EH (cell line): Measurements from ENCODE around the gene TCFL5.

ENCODE experiments used
- DNase-seq: peaks from one replicate; pipeline ENCODE4 v3.0.0-alpha.2; 2015; ENCODE audit warnings: low read depth

Gene TCFL5

DNA sequence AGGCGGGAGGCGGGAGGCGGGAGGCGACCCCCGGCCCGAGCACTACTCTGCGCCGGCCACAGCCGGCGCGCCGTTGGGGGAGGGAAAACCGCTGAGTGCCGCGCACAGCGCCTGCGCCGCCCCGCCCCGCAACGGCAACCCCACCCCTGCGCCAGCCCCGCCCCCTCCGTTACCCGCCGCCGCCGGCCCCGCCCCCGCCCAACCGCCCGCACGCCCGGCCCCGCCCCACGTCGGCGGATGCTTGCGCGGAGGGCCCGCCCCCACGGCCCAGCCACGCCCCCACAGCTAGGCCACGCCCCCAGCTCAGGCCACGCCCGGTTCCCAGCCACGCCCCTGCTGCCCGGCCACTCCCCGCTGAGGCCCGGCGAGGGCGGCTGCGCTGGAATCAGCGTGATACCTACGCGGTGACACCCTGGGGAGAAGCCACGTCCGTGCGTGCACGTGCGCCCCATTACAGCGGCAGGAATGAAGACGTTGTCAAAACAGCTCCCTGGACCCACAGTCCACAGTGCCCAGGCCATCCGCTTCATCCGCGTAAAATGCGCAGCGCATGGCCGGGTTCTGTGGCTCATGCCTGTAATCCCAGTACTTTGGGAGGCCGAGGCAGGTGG is at the start of gene TCFL5:
Gene TCFL5, minus strand, starts transcription at position 97 of the 611 bp plus-strand sequence. CDS start 152 bp downstream, outside the sequence.
- DNase-seq: peak; percentile 81

DNA sequence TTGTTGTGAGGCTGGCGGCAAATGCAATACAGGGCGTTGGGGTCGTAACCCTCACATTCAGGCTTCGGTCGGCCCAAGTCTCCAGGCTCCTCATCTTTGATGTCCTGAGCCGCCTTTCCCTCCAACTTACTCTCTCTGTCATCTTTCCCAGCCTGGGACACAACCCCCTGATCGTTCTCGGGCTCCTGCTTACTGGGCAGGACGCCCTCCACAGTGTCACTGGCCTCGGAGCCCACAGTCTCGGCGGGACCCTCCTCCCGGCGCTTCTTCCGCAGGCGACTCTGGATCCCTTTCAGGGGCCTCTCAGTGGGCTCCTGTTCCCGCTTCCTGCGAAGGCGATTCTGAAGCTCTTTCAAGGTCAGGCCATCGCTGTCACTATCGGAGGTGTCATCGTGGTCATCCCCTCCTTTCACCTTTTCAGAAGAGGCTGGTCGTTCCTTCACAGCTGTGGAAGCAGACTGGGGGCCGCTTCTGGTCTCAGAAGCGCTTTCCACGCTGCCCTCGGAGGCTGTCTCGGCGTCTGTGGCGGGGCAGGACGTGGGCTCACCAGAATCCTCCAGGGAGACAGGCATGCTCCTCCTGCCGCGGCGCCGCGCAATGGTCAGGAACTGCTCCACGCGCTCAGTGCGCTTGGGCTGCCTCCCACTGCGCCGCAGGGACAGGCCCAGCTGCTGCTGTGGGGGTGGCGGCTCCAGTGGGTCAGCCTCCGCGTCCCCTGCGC is 49.3 kb upstream of the TCFL5 start:
- no peak for DNase-seq

DNA sequence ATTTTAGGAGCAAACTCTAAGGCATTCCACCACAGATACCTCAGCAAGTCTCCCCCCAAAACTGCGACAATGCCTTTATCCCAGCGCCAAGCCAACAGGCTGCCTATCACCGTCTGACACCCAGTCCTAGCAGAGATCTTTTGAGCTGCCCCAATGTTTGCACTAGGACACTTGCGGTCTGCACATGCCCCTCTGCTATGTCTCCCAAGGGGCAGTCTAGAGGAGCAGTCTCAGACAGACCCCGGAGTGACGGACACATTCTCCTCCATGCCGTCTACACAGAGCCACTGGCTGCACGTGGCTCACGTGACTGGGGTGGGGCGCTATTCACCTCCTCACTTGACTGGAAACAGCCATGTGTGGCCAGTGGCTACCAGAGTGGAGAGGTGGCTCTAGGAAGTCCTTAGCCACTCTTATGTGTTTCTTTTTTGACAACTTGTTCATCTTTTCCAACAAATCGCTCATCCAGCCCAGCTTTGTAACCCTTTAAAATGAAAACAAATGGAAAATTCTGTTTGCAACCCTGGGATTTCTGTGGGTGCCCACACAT is 48.7 kb upstream of the TCFL5 start:
- no peak for DNase-seq

DNA sequence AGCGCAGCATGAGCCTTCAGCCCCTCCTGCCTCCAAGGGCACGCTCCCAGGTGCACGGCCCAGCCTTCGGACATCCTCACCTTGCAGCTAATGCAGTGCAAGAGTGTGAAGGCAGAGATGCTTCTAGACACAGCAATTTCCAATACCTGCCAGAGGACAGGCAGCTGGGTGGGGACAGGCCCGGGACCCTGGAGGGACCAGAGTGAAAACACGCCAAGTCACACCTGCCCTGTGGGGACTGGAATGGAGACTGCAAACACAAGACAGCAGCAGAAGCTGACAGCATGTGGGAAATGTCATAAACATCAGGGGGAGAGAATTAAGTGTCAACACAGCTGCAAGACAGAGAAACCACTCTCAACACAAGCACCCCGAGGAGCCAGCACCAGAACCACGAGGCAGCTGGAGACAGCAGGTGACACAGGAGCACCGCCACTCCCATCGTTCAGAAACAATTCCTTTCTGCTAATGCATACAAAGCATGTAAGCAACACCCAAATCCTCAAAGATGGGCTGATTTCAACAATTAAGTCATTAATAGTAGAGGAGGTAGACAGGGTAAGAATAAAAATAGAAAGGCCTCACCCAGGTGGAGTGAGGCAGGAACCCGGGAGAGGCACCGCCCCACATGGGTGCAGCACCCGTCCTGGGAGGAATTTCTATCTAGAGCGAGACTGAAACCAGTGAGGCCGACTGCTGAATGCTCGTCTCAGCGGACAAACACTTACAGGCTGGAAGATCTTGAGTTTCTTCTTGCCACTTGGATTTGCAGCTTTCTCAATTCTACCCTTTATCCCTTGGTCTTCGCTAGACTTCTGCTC is 47.6 kb upstream of the TCFL5 start:
- DNase-seq: no peak

DNA sequence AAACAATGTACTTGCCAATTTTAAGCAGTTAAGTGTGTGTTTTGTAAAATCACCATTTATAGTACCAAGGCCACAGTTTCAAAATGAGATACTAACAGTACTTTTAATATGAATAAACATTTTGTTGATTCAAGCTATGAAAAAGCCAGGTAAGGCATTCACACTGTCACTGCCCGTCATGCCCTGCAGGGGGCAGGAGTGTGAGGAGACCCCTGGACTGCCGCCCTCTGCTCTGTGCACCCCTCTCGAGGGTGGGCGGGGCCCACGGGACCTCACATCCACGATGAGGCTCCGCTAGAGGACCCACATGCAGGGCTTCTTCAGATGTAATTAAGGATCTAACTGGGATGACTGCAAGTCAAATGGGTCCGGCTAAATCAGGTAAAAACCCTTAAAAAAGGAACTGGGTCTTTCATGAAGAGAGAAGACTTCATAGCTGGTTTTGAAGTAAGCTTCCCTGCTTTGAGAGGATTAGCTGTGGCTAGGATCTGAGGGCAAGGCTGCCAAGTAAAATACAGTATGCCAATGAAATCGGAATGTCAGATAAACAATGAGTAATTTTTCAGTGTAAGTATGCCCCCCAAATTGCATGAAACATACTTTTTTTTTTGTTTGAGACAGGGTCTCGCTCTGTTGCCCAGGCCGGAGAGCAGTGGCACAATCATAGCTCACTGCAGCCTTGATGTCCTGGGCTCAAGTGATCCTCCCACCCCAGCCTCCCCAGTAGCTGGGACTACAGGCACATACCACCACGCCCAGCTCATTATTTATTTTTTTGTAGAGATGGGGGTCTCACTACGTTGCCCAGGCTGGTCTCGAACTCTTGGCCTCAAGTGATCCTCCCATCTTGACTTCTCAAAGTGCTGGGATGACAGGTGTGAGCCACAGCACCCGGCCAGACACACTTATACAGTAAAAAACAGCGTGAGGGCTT is 46.0 kb upstream of the TCFL5 start:
- peak; percentile 45 for DNase-seq

DNA sequence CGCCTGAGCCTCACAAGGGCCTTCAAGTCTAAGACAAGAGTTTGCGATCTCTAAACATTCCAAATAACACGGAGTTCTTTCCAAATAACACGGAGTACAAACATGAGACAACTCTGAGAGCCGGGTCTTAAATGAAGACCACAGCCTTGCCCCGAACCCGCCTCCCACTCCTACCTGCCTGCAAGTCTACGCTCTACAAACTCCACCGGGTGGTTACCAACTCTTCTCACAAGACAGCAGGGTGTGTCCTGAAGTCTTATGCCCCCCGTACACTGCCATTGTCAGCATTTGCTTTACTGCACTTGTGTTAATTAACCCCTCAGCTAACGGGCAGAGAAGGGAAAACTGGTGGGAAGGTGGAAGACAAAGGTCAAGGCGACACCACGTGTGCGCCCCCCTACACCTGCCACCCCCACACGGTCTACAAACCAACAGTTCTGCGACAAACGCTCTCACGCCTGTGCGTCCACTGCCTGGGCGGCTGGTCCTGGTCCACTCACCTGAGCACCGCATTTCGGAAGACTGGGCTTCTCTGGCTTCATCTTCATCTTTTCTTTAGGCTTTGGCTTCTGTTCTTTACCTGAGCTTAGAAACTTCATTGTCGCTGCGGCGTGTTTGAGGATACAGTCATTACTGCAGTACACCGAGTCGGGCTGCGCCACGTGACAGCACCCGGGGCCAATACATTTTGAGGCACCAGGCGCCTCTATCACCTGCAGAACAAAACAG is 45.2 kb upstream of the TCFL5 start:
- no peak for DNase-seq

DNA sequence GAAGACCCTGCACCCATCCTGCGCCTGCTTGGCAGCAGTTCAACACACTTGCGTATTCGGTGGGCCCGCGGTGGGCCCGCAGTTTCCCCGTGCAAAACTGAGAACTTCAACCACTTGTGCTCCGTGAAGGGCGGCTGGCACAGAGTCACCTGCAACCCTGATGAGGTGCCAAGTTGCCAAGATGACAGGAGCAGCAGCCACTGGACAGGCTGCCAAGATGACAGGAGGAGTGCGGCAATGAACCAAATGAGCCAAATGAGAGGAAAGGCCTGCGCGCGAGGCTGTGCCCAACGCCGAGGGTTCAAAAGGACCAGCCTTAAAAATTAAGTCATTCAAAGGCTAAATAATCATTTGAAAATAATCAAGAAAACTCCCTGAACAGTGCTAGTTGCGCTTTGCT is 44.6 kb upstream of the TCFL5 start:
- no peak for DNase-seq

DNA sequence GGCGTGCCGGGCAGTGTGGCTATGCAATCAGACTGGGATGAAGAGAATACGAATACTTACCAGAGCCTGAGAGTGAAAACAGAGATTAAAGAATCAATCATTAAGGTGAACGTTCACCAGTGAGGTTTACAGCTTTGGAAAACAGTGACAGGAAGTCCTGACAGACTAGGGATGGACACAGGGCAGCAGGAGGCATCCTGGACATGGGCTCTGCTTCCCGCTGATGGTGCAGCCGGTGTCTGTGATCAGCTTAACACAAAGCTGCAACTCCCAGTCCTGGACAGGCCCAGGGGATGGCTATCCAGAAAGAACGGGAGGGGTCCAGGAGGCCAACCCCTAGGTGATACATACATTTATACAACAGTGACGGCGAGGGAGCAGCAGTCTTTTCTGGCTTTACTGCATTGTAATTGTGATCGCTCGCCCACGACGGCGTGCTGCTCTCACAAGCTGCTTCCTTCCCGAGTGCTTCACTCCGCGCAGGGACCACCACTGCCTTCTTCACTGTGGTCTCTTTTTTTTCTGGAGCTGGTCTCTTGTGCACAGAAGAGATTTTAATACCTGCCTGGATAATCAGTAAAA is 44.0 kb upstream of the TCFL5 start:
- DNase-seq: no peak

DNA sequence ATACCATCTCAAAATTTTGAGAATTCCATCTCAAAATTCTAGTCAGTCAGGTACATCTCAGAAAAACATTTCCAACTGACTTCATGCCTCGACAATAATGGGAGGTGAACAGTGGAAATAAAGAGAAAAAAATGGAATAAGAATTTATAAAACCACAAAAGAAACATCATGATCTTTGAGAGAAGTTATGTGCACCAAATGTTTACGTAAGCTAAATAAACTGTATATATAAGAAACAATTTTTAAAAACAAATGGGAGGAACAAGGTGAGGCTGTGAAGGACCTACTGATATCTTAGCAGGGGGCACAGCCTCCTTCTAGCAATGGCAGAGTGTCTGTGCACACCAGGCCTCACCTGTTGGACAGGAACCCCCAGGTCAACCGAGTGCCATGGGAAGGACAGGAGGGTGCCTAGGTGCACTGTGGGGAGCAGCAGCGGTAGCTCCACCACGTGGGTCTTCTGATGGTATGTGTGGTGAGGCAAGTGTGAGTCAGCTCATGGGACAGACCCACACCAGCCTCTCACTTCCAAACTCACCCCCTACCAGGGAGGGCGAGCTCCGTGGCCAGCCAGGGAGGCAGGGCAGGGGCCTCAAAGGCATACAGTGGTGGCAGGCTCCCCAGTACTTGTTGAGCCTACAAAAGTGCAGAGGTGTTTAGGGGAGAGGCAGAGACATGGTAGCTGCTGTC is 41.4 kb upstream of the TCFL5 start:
- peak; percentile 35 for DNase-seq

DNA sequence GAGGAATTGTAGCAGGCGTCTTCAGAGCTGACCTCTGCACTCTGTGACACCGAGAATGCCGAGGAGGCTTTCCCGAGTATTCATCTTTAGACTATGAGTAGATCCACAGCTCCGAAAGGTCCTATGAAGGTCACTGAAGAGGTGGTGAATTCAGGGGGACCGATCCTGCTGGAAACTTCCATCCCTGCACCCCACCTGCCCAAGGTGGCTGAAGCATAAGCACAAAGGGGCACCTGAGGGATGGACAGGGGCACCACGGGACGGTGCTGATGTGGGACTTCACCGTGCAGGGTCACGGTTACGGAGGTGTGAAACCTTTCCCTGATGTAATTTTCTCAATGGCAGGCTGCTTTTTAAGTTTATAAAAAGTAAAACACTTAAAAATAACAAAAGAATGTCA is 40.3 kb upstream of the TCFL5 start:
- DNase-seq: no peak

DNA sequence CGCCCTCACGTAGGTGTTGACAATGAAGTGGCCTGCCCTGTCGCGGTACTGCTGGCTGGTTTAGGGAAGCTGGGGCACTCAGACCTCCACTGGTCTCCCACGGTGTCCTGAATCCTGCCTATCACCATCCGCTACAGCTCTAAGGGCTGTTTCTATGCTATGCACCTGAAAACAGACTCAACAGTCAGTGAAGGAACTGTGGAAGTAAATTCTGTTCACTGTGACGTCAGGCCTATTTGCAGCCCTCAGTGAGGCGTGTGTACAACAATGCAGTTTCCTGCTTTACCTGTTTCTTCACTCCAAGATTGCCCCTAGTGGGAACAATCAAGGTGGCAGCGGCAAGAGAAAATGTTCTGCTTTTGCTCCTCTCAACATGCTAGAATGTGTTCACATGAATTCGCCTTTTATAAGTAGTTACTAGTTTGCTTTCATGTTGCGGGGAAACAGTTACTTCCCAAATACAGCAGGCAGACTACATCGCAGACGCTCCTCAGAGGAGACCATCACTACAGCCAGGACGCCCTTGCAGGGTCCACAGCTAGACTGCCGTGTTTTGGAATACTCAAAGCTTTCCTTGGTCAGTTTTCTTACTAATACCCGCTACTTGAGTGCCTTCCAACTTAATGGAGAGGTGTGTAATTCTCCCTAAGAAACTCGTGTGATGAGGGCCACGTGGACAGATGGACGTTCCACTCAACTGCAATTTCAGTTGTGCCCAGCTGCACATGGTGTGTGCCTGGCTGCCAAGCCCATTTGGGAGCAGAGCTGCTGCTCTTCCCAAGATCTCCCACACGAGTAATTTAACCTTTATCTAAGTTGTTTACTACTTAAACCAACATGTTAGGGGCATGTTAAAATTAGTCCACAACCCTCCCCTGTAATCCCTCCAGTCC is 39.3 kb upstream of the TCFL5 start:
- no peak for DNase-seq

DNA sequence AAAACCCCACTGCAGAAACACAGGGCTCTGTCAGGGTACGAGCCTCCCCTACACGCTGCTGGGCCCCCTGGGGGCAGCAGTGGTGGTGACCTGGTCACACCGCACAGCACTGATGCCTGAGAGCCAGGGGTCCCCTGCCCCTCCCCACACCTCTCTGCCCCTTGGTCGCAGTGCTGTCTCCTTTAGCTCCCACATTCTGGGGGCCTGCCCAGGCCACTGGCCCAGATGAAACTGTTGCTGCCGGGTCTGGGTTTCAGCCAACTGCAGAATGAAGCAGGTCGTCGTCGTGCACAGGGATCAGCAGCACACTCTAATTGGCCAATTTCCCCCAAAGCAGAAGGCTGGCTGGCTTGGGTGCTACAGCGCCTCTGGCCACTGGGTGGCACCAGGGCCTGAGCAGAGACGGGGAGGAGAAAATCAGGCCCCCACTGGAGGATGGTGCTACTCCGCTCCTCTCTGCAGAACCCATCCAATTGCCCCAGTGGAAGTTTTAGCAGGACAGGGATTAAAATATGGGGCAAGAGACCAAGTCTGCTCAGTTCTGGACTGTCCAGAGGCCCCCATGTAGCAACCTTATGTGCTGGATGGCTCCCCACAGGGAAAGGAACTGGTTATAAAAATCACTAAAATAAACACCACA is 38.5 kb upstream of the TCFL5 start:
- DNase-seq: peak; percentile 71

DNA sequence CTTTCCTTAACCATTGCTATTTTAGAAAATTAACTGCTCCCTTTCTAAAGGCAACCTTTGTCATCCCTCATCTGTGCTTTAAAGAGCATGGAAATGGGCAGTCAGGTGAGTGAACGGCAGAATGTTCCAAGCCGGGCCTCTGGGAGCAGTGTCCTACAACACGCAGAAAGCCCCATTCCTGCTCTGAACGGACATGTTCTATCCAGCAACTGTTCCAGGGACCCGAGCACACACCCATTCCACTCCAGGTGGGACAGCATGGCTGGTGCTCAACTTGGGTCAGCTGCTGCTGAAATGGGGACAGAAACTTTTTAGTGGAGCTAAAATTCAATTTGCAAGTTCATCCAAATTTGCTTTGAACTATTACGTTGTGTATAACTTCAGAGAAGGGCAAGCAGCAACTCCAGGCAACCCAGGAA is 38.0 kb upstream of the TCFL5 start:
- no peak for DNase-seq

DNA sequence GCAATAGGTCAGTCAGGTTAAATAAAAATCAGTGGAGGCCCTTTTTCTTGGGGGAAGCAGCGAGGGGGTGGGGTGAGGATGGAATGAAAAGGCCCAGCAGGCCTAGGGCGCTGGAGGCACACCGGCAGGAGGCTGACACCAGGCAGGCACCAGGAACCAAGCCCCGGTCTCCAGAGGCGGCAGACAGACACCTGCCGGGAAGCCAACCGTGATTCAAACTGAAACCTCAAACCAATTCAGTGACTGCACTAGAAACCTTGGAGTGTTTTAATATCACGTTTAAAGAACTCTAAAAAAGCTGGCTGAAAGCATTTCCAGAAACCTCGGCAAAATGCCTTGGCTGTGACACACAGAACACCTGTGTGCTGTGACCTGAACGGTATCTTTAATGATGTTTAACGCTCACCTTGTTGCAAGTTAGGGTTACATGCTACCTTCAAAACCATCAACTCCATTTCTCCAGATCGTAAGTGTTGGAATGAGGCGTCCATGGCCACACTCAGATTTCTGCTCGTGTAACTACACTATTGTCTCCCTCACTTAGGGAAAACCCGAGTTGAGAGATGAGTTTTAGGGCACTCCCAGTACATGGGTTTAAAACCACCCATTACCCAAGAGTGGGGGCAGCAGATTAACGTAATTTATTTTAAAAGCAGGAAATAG is 37.5 kb upstream of the TCFL5 start:
- no peak for DNase-seq

DNA sequence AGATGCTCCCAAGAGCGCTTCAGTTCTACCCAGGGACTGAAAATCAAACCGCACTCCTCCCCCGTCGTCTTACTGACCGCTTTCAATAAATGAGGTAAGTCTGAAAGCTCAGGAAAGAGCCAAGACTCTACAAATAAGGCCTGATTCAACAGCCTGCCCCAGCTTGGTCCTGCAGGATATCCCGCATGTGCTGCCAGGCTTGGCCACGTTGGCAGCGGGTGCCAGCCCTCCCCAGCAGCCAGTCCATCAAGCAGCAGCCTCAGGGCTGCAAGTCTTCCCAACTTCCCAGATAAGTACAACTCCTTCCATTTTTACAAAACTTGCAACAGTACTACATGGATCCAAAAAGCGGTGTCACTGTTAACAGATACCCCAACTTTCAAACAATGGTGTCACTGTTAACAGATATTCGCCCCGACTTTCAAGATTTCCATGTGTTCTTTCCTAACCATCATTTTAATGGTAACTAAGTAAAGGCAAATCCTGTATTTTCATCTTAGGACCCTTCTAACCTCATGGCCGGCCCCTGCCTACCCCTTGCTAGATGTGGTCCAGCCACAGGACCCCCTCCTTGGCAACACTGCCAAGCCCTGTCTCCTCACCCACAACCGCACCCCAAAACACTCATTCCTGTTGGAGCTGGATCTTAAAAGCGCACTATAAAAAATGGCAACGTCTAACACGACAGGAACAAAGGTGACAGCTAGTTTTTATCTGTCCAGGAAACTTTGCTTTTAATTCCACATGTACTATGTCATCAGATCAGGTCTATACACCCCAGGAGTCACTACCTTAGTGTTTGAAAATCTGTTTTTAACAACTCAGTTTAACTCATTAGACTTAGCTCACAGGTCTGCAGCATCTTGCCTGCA is 36.7 kb upstream of the TCFL5 start:
- DNase-seq: no peak

DNA sequence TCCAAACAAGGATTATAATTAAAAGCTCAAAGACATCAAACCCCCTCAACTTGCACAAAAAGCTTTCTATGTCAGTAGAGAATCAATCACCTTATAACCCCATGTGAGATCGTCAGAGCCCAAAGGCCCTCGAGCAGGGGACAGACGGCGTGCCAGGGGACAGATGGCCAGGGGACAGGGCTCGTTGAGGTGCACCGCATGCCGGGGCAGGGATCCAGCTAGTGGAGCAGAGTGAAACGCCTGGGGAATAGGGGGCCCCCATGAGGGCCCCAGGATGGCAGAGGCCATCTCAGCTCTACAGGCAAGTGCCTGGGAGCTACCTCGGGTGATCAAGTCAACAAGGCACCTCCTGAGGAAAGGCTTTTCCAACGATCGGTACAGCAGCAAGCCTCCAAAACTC is 36.0 kb upstream of the TCFL5 start:
- no peak for DNase-seq

DNA sequence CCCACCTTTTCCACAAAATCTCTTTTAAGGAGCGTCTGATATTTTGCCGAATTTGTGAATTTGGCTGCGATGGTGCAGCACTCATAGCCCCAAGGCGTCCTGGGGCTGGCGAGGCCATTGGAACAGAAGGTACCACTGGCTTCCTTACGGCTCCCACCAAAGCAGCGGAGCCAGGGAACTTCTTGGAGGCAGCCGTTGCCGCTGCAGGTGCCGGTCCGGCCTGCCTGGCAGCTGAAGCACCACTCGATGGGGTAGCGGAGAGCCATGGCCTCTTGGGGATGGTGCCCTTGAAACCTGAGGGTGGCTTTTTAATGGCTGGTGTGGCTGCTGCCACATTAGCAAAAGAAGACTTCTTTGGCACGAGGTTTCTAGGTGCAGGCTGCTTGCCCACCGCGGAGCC is 34.9 kb upstream of the TCFL5 start:
- no peak for DNase-seq
